ENCODE results near the gene AKR1A1.

Gene AKR1A1

GRCh38 chr1:45542591-45542990, 8.0 kb upstream of the AKR1A1 start:
- Histone ChIP-seq H3K27ac (no peak overlapping the region), H3K36me3 (ENCODE audit: control insufficient read depth, insufficient read depth, low read length) (no peaks in the 10 kb centered on the region), H3K9me3 (ENCODE audit: control insufficient read depth, low read length) (no peaks in the 10 kb centered on the region), H2AFZ (peak overlapping the region; percentile 17), H3K27me3 (ENCODE audit: control insufficient read depth, insufficient read depth, low read length) (no peaks in the 10 kb centered on the region), H3K79me2 (no peaks in the 10 kb centered on the region), H3K9ac (no peak overlapping the region), H3K4me1 (no peaks in the 10 kb centered on the region), H3K4me2 (ENCODE audit: low read length) (no peak overlapping the region), H3K4me3 (ENCODE audit: low read depth, low read length) (no peak overlapping the region)
- TF ChIP-seq CTCF (IDR thresholded peaks at IDR 0.05): no peak

GRCh38 chr1:45543581-45544417, 6.8 kb upstream of the AKR1A1 start:
- H3K27ac ChIP-seq: no peak overlapping the region

GRCh38 chr1:45544530-45544929, 6.1 kb upstream of the AKR1A1 start:
- no peaks in the 10 kb centered on the region for H3K36me3 ChIP-seq (ENCODE audit: control insufficient read depth, insufficient read depth, low read length)
- no peak overlapping the region for H3K27ac ChIP-seq
- no peak overlapping the region for H2AFZ ChIP-seq
- H3K4me3 ChIP-seq (ENCODE audit: low read depth, low read length): no peak overlapping the region
- H3K4me2 ChIP-seq (ENCODE audit: low read length): no peak overlapping the region
- H3K4me1 ChIP-seq: no peaks in the 10 kb centered on the region
- no peaks in the 10 kb centered on the region for H3K9me3 ChIP-seq (ENCODE audit: control insufficient read depth, low read length)
- no peaks in the 10 kb centered on the region for H3K27me3 ChIP-seq (ENCODE audit: control insufficient read depth, insufficient read depth, low read length)
- no peak overlapping the region for H3K9ac ChIP-seq
- H3K79me2 ChIP-seq: no peaks in the 10 kb centered on the region
- TF ChIP-seq CTCF (IDR thresholded peaks at IDR 0.05): no peak

More at GRCh38 chr1:45543581-45544417, 6.8 kb upstream of the AKR1A1 start:
- H3K27me3 ChIP-seq (ENCODE audit: control insufficient read depth, insufficient read depth, low read length): no peaks in the 10 kb centered on the region
- no peaks in the 10 kb centered on the region for H3K9me3 ChIP-seq (ENCODE audit: control insufficient read depth, low read length)
- H3K36me3 ChIP-seq (ENCODE audit: control insufficient read depth, insufficient read depth, low read length): no peaks in the 10 kb centered on the region
- H3K79me2 ChIP-seq: no peaks in the 10 kb centered on the region
- no peak for TF ChIP-seq CTCF (IDR thresholded peaks at IDR 0.05)
- H3K9ac ChIP-seq: no peak overlapping the region
- H3K4me3 ChIP-seq (ENCODE audit: low read depth, low read length): no peak overlapping the region
- no peaks in the 10 kb centered on the region for H3K4me1 ChIP-seq
- H2AFZ ChIP-seq: no peak overlapping the region
- no peak overlapping the region for H3K4me2 ChIP-seq (ENCODE audit: low read length)

GRCh38 chr1:45545019-45545493, 5.6 kb upstream of the AKR1A1 start:
- Histone ChIP-seq H3K36me3 (ENCODE audit: control insufficient read depth, insufficient read depth, low read length) (no peaks in the 10 kb centered on the region), H3K9me3 (ENCODE audit: control insufficient read depth, low read length) (no peaks in the 10 kb centered on the region), H3K4me1 (no peaks in the 10 kb centered on the region), H3K27me3 (ENCODE audit: control insufficient read depth, insufficient read depth, low read length) (no peaks in the 10 kb centered on the region), H2AFZ (no peak overlapping the region), H3K27ac (no peak overlapping the region), H3K79me2 (no peaks in the 10 kb centered on the region), H3K4me2 (ENCODE audit: low read length) (no peak overlapping the region), H3K9ac (no peak overlapping the region), H3K4me3 (ENCODE audit: low read depth, low read length) (no peak overlapping the region)
- no peak for TF ChIP-seq CTCF (IDR thresholded peaks at IDR 0.05)
